SK-N-DZ (cell line): ENCODE measurements around the gene MAPK8IP3.
"Not testable (repeated sequence)": the region's sequence is repeated elsewhere in the genome, so short reads cannot be mapped to it uniquely, and the experiment has no call there.

Experiments
- DNase-seq: peaks from one replicate; pipeline ENCODE4 v3.0.0-alpha.2; 2015; ENCODE audit warnings: low spot score

Gene MAPK8IP3

GRCh38 chr16:1784977-1785845 lies 79.2 kb downstream of the MAPK8IP3 start:
- DNase-seq: no peak

- no peak for DNase-seq
These were observed 79.8 kb downstream of the MAPK8IP3 start for GRCh38 chr16:1785846-1786170.

GRCh38 chr16:1786242-1787055 lies 80.5 kb downstream of the MAPK8IP3 start:
- no peak for DNase-seq

DNA sequence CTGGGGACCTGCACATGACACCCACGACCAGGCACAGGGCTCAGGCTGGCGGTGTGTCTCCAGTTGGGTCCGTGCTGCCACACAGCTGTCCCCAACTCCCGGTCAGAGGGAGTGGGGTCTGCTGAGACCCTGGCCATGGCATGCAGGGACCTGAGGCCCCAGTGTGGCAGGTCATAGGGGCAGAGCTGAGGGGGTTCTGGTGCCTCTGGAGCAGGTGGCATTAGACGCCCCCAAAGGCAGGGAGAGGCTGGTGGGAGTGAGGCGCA lies 81.0 kb downstream of the MAPK8IP3 start:
- DNase-seq: no peak

- no peak for DNase-seq
These were observed 81.5 kb downstream of the MAPK8IP3 start for GRCh38 chr16:1787322-1788094.

DNA sequence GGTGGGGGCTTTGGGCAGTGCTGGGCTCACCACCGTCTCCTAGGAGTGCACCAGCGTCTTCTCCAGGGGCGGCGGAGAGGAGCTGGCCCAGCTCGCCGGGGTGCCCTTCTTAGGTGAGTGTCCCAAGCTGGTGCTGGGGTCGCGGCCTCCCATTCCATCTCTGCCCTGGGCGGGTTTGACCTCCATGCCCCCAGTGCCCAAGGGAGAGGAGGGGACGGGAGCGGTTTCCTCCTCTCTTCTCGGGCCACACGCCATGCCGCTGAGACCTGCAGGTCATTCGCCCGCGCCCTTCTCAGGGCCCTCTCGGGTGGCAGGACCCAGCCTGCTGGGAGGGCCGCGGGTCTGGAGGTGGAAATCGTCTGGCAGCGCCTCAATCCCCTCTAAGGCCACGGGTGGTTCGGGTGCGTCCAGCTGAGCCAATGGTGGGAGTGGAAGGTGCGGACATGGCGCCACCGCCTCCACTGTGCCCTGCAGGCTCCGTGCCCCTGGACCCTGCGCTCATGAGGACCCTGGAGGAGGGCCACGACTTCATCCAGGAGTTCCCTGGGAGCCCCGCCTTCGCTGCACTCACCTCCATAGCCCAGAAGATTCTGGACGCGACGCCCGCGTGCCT lies 82.2 kb downstream of the MAPK8IP3 start:
- DNase-seq: no peak

DNA sequence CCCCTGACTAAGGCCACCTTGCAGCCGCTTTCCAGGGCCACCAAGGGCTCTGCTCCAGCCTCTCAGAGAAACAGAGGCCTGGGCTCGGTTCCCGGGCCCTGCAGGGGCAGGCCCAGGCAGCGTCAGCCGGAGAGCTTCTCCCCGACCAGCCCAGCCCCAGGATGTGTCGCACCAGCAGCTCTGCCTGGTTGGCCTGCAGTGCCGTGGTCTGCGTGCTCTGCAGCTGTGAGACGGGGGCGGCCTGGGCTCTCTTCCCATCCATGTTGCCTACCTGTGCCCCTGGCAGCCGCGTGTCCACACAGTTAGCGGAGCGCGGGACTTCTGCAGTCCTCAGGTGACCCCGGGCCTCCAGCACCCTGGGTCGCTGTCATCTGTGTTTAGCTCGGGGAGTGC lies 82.7 kb downstream of the MAPK8IP3 start:
- no peak for DNase-seq

- no peak for DNase-seq
These were observed 83.6 kb downstream of the MAPK8IP3 start for GRCh38 chr16:1789643-1790045.

DNA sequence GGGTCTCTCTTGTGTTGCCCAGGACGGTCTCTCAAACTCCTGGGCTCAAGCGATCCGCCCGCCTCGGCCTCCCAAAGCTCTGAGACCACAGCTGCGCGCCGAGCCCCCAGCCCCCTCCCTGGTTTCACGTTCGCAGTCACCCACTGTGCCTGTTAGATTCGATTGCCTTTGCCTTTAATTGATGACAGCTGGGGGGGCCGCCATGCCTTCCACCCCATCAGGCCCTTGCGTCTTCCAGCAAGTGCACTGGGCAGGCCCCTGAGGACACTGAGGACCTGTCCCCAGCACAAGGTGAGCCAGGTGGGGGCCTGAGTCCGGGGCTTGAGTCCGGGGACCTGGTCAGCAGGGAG lies 84.2 kb downstream of the MAPK8IP3 start:
- no peak for DNase-seq

- no peak for DNase-seq
These were observed 84.7 kb downstream of the MAPK8IP3 start for GRCh38 chr16:1790611-1791255.

- DNase-seq: no peak
These were observed 85.4 kb downstream of the MAPK8IP3 start for GRCh38 chr16:1791256-1791942.

GRCh38 chr16:1791943-1792812 lies 86.2 kb downstream of the MAPK8IP3 start:
- no peak for DNase-seq

GRCh38 chr16:1792836-1793577 lies 87.0 kb downstream of the MAPK8IP3 start:
- no peak for DNase-seq

DNA sequence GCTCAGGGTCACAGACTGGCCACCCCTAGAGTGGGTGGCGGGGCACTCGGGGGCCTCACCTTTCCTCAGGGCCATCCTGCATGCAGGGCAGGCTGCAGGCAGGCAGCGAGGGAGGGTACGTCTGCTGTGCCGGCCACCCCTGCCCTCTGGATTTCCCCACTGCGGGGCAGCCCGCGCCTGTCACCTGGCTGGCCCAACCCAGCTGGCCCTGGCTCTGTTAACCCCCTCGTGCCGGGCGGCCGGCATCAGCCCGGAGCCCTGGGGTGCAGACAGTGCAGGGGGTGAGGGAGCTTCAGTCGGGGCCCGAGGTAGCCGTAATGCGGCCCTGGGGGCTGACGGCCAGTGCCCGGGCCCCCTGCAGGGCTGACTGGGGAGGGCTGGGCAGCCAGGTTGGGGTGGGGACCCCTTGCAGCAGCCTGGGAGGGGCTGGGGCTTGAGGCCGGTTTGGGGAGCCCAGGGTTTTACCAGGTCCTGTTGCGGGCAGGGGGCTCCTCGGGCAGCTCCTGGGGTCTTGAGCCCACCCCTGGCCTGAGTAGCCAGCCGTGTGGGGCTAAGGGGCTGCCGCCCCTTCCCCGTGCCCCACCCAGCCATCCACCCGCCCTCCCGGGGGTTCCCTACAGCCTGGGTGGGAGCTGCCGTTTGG lies 87.7 kb downstream of the MAPK8IP3 start, which contains the start of gene IGFALS:
IGFALS (minus strand) TSS at position 128 of the 643 bp plus-strand sequence; CDS start at position 75, 53 bp downstream.
- no peak for DNase-seq

GRCh38 chr16:1794221-1794871 lies 88.4 kb downstream of the MAPK8IP3 start:
- no peak for DNase-seq

DNA sequence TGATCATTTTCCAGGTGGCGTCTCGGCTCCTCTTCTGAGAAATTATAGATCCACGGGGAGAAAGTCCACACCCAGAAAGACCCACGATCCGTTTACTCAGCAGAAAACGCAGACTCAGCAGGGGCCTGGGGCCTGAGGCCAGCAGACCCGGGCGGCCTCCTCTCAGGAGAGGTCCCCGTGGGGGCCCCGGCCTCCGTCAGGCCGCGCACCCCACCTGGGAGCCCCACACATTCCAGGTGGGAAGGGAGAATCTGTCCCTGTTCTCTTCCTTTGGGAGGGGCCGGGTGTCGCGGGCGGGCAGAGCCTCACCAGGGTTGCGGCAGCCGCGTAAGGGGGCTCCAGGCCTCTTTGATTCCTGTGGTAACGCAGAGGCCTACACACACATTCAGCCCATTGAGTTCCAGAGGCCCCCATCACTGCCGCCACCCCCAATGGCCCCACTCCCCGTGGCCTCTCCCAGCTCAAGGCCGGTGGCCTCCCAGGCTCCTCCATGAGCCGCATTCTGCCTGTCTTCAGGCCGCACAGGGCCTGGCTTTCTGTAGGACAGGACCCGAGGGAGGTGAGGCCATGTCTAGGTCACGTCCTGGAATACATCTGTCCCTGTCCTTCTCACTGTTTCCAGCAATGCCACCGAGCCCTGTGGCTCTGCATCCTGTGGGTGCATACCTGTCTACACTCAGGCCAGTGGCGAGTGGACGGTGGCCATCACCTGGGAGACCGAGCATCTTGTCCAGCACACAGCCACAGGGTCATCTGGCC lies 89.1 kb downstream of the MAPK8IP3 start:
- no peak for DNase-seq

DNA sequence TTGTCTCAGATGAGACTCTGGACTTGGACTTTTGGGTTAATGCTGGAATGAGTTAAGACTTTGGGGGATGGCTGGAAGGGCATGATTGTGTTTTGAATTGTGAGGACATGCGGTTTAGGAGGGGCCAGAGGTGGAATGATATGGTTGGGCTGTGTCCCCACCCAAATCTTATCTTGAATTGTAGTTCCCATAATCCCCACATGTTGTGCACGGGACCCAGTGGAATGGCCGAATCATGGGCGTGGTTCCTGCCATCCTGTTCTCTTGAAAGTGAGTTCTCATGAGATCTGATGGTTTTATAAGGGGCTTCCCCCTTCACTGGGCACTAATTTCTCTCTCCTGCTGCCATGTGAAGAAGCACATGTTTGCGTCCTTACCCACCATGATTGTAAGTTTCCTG lies 93.3 kb downstream of the MAPK8IP3 start:
- DNase-seq: not testable (repeated sequence)
